ENCODE measurements around the gene TNFRSF13B. TPM values are rescaled to one million over a fixed set of nuclear protein-coding genes. Genes with fewer than 3 reads are reported as not detected.
A peak's percentile ranks its signal among the peaks of the same experiment; 100 is the strongest.
"Not testable (repeated sequence)": the region's sequence is repeated elsewhere in the genome, so short reads cannot be mapped to it uniquely, and the experiment has no call there.

Gene TNFRSF13B
- total RNA-seq, result not detected
- long read RNA-seq, donor 1, result 0 reads
- long read RNA-seq, donor 2, result 0 reads

- DNase-seq (ENCODE audit: low spot score), result peak; percentile 68
- intact Hi-C loops (cut with DNase I), result no loop called here
These were observed at the start of gene TNFRSF13B for GRCh38 chr17:16971458-16972338. Gene TNFRSF13B (minus strand): TSS chr17:16972118. CDS start chr17:16972075, 43 bp downstream.

- intact Hi-C loops (cut with DNase I), result no loop called here
- peak; percentile 90 for DNase-seq (ENCODE audit: low spot score)
These were observed 49.4 kb upstream of the TNFRSF13B start for GRCh38 chr17:17021194-17021863.

GRCh38 chr17:17020821-17021193 is 48.9 kb upstream of the TNFRSF13B start:
- intact Hi-C loops (cut with DNase I), result no loop called here
- DNase-seq (ENCODE audit: low spot score), result peak; percentile 48

DNA sequence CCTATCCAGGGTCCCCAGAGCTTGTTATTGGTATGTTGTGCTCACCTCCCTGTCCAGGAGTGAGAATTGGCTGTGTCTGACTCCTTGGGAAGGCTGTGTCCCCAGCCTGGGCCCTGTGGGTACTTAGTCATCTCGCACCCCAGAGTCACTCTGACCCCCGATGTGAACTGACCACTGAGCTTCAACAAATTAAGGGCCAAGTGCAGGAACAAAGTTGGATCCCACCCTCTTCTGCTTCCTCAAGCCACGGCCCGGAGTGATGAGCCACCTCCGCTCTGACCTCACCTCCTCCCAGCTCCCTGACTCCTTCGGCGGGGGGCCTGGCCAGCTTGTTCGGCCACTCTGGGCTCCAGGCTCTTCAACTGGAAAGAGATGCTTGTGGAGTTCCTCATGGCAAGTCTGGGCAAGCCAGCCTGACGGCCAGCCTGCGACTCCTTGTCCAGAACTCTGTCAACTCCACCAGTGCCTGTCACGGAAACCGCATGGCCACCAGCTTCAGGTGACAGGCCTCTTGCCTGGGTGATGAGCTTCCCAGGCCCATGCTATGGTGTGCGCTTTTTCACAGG is 48.1 kb upstream of the TNFRSF13B start:
- DNase-seq (ENCODE audit: low spot score), result peak; percentile 73
- intact Hi-C loops (cut with DNase I), result no loop called here

- DNase-seq (ENCODE audit: low spot score), result peak; percentile 60
- intact Hi-C loops (cut with DNase I), result no loop called here
These were observed 47.5 kb upstream of the TNFRSF13B start for GRCh38 chr17:17019430-17019762.

- intact Hi-C loops (cut with DNase I), result no loop called here
- peak; percentile 64 for DNase-seq (ENCODE audit: low spot score)
These were observed 46.9 kb upstream of the TNFRSF13B start for GRCh38 chr17:17018612-17019429.

GRCh38 chr17:17018021-17018441 is 46.1 kb upstream of the TNFRSF13B start:
- intact Hi-C loops (cut with DNase I), result no loop called here

DNA sequence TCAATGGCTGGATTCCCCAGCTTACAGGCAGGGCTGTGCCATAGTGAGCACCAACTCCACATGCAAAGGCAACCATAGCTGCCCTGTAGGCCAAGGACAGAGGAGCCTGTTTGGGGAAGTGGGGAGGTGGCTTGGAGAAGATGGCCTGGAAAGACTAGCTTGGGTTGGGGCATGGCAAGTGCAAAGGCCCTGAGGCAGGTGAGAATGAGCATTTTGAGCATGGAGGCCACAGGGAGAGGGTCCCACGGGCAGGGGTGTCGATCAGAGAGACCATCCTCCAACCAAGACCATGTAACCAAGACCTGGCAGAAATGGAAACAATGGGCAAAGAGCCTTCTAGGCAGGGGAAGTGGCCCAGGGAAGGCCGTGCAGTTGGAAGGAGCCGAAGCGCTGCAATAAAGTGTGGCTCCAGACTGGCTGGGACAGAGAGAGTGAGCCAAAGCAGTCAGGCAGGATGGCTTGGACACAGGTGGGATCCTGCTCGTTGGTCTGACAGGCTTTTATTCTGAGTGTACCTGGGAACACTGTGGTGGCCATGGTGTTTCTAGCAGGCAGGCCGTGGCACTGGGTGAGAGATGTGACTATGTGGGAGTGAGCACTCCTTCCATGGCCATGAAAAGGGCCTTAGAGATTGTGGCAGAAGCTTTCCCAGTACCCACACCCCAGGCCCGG is 45.6 kb upstream of the TNFRSF13B start:
- peak; percentile 29 for DNase-seq (ENCODE audit: low spot score)
- intact Hi-C loops (cut with DNase I), result no loop called here

More at GRCh38 chr17:17018021-17018441, 46.1 kb upstream of the TNFRSF13B start:
- DNase-seq (ENCODE audit: low spot score), result peak; percentile 63

DNA sequence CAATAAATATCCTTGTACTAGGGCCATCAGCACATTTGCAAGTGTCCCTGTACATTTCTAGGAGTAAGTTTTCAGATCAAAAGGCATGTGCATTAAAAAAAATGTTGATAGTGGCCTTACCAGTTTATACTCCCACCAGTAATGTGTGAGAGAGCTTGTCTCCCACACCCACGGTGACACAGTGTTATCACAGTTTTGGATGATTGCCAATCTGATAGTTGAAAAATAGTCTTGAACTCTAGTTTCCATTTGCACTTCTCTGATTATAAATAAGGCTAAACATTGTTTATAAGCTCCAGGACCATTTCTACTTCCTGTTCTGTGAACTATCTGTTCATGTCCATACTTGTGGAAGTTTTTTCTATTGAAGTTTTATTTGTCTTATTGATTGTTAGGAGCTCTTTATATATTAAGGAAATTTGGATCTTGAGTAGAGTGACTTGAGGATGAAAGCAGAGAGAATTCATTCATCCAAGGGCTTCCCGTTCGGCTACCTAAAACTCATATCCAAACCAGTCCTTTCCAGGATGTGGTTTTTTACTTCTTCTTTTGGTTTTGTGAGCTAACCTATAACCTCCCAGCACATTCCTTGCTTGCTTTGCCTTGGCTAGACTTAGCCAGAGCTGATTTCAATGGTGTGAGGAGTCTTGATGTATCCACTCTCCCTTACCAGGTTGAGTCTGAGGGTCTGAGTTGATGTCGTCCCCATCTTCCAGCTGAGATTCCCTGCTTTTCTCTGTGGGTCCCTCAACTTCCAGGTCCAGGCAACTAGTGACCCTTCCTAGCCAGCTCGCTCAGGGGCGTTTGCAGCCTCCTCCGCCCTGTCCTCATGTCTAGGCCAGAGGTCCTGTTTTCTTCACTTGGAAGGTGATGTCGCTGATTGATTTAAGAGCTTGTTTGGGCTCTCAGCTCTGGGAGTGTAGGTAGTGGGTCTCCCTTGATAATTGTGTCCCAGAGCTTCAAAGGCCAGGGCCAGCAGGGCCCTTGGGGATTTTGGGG is 44.6 kb upstream of the TNFRSF13B start:
- intact Hi-C loops (cut with DNase I); DNase-seq (ENCODE audit: low spot score): not testable (repeated sequence)

GRCh38 chr17:17015230-17015629 is 43.3 kb upstream of the TNFRSF13B start:
- peak; percentile 19 for DNase-seq (ENCODE audit: low spot score)
- intact Hi-C loops (cut with DNase I), result no loop called here

DNA sequence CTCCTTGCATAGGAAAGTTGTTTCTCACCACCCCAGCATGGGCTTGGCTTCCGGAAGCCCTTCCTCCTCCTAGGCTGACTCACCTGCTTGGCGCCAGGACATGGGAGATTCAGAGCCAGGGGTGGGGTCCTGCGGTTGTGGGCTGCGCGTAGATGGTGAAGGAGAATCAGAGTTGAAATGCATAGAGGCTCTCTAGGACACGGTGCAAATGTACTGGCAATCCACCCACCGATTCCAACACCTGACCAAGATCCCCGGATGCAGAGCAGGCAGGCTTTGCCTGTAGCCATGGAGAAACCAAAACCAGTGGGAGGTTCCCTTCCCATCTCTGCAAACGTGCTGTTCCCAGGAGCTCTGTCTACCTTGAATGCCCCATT is 42.8 kb upstream of the TNFRSF13B start:
- peak; percentile 66 for DNase-seq (ENCODE audit: low spot score)
- intact Hi-C loops (cut with DNase I), result not testable (repeated sequence)

GRCh38 chr17:17013828-17014747 is 42.2 kb upstream of the TNFRSF13B start:
- peak; percentile 62 for DNase-seq (ENCODE audit: low spot score)
- intact Hi-C loops (cut with DNase I), result not testable (repeated sequence)

GRCh38 chr17:17011043-17011907 is 39.4 kb upstream of the TNFRSF13B start:
- DNase-seq (ENCODE audit: low spot score), result peak; percentile 90
- intact Hi-C loops (cut with DNase I), result not testable (repeated sequence)

- peak; percentile 84 for DNase-seq (ENCODE audit: low spot score)
- intact Hi-C loops (cut with DNase I), result not testable (repeated sequence)
These were observed 38.7 kb upstream of the TNFRSF13B start for GRCh38 chr17:17010545-17011034.

DNA sequence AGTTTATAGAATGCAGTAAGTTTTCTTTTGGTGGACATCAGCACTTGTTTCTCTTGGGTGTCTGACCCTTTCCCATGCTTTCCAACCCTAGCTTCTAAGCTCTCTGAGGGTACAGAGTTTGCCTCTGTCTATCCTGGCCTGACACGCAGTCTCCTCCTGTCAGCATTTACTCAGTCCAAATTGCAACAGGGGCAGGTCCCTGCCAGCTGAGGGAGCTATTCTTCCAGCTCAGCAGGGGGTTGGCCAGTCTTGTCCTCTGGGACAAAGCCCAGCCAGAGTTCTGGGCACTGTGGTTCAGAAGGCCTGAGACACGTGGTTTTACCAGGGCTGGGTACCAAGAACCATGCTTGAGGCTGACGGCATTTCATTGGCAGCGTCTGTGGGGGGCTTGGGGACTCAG is 38.1 kb upstream of the TNFRSF13B start:
- not testable (repeated sequence) for DNase-seq (ENCODE audit: low spot score)
- intact Hi-C loops (cut with DNase I), result loop anchor here (10.0 kb wide), 4 partner anchors 115 to 205 kb away; partner anchors contain the start of gene PLD6 (in 1 of the 2)
